Progenitor cell of endocrine pancreas (in vitro differentiated cells): Measurements from ENCODE around the gene EED. TPM values are rescaled to one million over a fixed set of nuclear protein-coding genes. Genes with fewer than 3 reads are reported as not detected.

Experiments
- DNase-seq: peaks from one replicate; pipeline ENCODE4 v3.0.0; 2021; ENCODE audit warnings: low spot score; ENCODE audit not compliant: unreplicated experiment
- H3K27ac Mint-ChIP-seq: 2 replicates; pipeline ENCODE4 v1.8.0; 2021; ENCODE audit warnings: mild to moderate bottlenecking, moderate library complexity, mixed read lengths
- H3K27me3 Mint-ChIP-seq: 2 replicates; pipeline ENCODE4 v1.8.0; 2021; ENCODE audit warnings: mixed read lengths
- H3K36me3 Mint-ChIP-seq: 2 replicates; pipeline ENCODE4 v1.8.0; 2022; ENCODE audit warnings: mixed read lengths; ENCODE audit not compliant: insufficient read depth
- H3K4me1 Mint-ChIP-seq: 2 replicates; pipeline ENCODE4 v1.8.0; 2021; ENCODE audit warnings: low read depth, mixed read lengths
- H3K4me3 Mint-ChIP-seq: 2 replicates; pipeline ENCODE4 v1.8.0; 2021; ENCODE audit warnings: low read depth, mild to moderate bottlenecking, moderate library complexity, mixed read lengths
- H3K9me3 Mint-ChIP-seq: 2 replicates; pipeline ENCODE4 v1.8.0; 2021; ENCODE audit warnings: low read depth, mixed read lengths
- CTCF ChIP-seq: fragments of 200-600 bp; sonication (generic); IDR thresholded peaks from one replicate; pipeline ENCODE4 v1.5.0; 2021; ENCODE audit warnings: antibody characterized with exemption, mild to moderate bottlenecking; ENCODE audit not compliant: unreplicated experiment
- total RNA-seq: library from RNA; stranded (reverse); gene quantifications from 2 replicates; pipeline ENCODE4 v1.2.1, GENCODE V29; 2021

The EED gene
- total RNA-seq, 1 donor from 2014 or later = 34.6 TPM

- no peaks in the 10 kb centered on the region for H3K27me3 Mint-ChIP-seq
- H3K4me3 Mint-ChIP-seq = no peak overlapping the region
- H3K27ac Mint-ChIP-seq = no peak overlapping the region
- no peak for DNase-seq
- peaks cover 3% of the 10 kb centered on the region for H3K9me3 Mint-ChIP-seq
- no peaks in the 10 kb centered on the region for H3K4me1 Mint-ChIP-seq
- no peaks in the 10 kb centered on the region for H3K36me3 Mint-ChIP-seq
- TF ChIP-seq CTCF = no peak
Observed at GRCh38 chr11:86230179-86230804, 14.3 kb upstream of the EED start.

GRCh38 chr11:86230921-86231434, 13.6 kb upstream of the EED start:
- no peak for TF ChIP-seq CTCF
- no peaks in the 10 kb centered on the region for H3K9me3 Mint-ChIP-seq
- no peaks in the 10 kb centered on the region for H3K36me3 Mint-ChIP-seq
- H3K27me3 Mint-ChIP-seq = no peaks in the 10 kb centered on the region
- no peak for DNase-seq
- H3K27ac Mint-ChIP-seq = no peak overlapping the region
- no peak overlapping the region for H3K4me3 Mint-ChIP-seq
- no peaks in the 10 kb centered on the region for H3K4me1 Mint-ChIP-seq

GRCh38 chr11:86232556-86232955, 12.0 kb upstream of the EED start:
- no peaks in the 10 kb centered on the region for H3K9me3 Mint-ChIP-seq
- H3K36me3 Mint-ChIP-seq = no peaks in the 10 kb centered on the region
- DNase-seq = no peak
- no peak for TF ChIP-seq CTCF
- no peaks in the 10 kb centered on the region for H3K4me1 Mint-ChIP-seq
- H3K4me3 Mint-ChIP-seq = no peak overlapping the region
- no peak overlapping the region for H3K27ac Mint-ChIP-seq
- no peaks in the 10 kb centered on the region for H3K27me3 Mint-ChIP-seq

- Mint-ChIP-seq H3K4me3 (no peak overlapping the region), H3K9me3 (no peaks in the 10 kb centered on the region), H3K27ac (no peak overlapping the region), H3K4me1 (no peaks in the 10 kb centered on the region), H3K27me3 (no peaks in the 10 kb centered on the region), H3K36me3 (no peaks in the 10 kb centered on the region)
- DNase-seq = no peak
- TF ChIP-seq CTCF = no peak
Observed at GRCh38 chr11:86234831-86235461, 9.6 kb upstream of the EED start.

- DNase-seq = no peak
- TF ChIP-seq CTCF = no peak
- Mint-ChIP-seq H3K27ac (no peak overlapping the region), H3K4me3 (no peak overlapping the region), H3K27me3 (no peaks in the 10 kb centered on the region), H3K4me1 (no peaks in the 10 kb centered on the region), H3K9me3 (no peaks in the 10 kb centered on the region), H3K36me3 (no peaks in the 10 kb centered on the region)
Observed at GRCh38 chr11:86237267-86237804, 7.2 kb upstream of the EED start.
